GM10248 (cell line): Measurements from ENCODE around the gene TPRA1.
"Not testable (repeated sequence)": the region's sequence is repeated elsewhere in the genome, so short reads cannot be mapped to it uniquely, and the experiment has no call there.

Source experiments
- CTCF ChIA-PET: fragments of 300-600 bp; sonication (Branson Sonifier 250); formaldehyde crosslinking; extraction: SDS; loops from one replicate; lab custom pipeline; 2021; ENCODE audit warnings: antibody characterized with exemption; lab: Yijun Ruan, JAX
- POLR2A ChIA-PET: fragments of 350-650 bp; sonication (Branson Sonifier 250); formaldehyde crosslinking; extraction: SDS; loops from one replicate; lab custom pipeline; 2020; ENCODE audit warnings: antibody characterized with exemption; lab: Yijun Ruan, JAX
- DNase-seq: peaks from one replicate; pipeline ENCODE4 v3.0.0; 2012; ENCODE audit errors: extremely low spot score
- TF ChIP-seq, protein P1 (sequence below): IDR thresholded peaks from 2 replicates; pipeline ENCODE4 v1.5.1; 2012; ENCODE audit warnings: mild to moderate bottlenecking, low read depth; ENCODE audit errors: extremely low read depth, missing control alignments, control extremely low read depth

TPRA1 gene

DNA sequence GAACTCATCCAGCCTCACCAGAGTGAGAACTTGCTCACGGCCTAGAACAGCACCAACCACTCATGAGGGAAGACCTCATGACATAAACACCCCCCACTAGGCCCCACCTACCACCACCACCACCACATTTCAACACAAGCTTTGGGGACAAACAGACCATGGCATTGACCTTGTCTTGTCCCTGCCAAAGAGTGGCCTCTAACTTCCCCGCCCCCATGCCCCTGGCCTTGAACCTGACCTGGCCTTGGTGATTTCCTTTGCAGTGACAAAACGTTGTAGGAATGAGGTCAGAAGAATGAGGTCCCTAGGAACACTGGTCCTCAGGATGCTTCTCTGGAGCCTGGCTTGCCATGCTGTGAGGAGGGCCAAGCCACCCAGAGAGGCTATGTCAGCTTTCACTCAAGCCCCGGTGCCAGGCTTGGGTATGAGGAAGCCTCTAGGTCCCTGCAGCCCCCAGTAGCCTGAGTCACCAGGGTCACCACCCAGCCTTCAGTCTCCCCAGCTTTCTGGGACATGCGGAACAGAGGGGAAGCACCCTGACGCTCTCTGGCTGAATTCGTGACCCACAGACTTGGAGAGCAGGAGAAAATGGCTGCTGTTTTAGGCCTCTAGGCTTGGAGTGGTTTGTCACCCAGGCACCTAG lies 57.9 kb downstream of the TPRA1 start:
- POLR2A ChIA-PET = no interaction called here
- TF ChIP-seq, protein P1, sequence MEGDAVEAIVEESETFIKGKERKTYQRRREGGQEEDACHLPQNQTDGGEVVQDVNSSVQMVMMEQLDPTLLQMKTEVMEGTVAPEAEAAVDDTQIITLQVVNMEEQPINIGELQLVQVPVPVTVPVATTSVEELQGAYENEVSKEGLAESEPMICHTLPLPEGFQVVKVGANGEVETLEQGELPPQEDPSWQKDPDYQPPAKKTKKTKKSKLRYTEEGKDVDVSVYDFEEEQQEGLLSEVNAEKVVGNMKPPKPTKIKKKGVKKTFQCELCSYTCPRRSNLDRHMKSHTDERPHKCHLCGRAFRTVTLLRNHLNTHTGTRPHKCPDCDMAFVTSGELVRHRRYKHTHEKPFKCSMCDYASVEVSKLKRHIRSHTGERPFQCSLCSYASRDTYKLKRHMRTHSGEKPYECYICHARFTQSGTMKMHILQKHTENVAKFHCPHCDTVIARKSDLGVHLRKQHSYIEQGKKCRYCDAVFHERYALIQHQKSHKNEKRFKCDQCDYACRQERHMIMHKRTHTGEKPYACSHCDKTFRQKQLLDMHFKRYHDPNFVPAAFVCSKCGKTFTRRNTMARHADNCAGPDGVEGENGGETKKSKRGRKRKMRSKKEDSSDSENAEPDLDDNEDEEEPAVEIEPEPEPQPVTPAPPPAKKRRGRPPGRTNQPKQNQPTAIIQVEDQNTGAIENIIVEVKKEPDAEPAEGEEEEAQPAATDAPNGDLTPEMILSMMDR = no peak
- CTCF ChIA-PET = no interaction called here
- DNase-seq = no peak

DNA sequence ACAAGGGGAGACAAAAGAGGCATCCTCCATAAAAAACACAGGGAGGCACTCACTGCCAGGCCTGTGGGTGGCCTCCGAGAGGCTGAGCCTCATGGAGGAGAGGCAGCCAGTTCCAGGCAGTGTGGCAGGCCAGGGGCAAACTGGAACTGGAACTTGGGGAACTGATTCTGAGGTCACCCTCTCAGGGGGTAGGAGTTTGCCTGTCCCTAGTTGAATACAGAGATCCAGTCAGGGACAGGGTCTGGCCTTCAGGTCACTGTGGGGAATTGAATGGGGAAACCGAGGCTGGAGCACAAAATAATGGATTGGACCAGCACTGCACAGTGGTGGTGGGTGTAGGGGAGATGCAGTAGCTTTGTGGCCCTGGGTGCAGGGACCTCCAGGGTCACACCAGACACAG lies 58.7 kb downstream of the TPRA1 start:
- POLR2A ChIA-PET = no interaction called here
- CTCF ChIA-PET = no interaction called here

DNA sequence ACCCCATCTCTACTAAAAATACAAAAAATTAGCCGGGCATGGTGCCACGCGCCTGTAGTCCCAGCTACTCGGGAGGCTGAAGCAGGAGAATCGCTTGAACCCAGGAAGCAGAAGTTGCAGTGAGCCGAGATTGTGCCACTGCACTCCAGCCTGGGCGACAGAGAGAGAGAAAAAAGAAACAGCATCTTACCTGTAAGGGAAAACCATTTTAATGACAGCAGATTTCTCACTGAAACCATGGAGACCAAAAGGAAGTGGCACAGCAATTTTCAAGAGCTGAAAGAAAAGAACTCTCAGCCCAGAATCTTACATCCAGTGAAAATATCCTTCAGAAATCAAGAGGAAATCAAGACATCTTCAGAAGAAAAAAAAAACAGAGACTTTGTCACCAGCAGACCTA lies 59.7 kb downstream of the TPRA1 start:
- POLR2A ChIA-PET, DNase-seq: not testable (repeated sequence)
- CTCF ChIA-PET = interaction anchor here (1.1 kb wide), 1 partner anchor 13 kb away, joined by 3 read pairs; no protein-coding TSS in a partner anchor

More for the DNA sequence above, 58.7 kb downstream of the TPRA1 start:
- no peak for DNase-seq
- TF ChIP-seq, protein P1 = no peak

DNA sequence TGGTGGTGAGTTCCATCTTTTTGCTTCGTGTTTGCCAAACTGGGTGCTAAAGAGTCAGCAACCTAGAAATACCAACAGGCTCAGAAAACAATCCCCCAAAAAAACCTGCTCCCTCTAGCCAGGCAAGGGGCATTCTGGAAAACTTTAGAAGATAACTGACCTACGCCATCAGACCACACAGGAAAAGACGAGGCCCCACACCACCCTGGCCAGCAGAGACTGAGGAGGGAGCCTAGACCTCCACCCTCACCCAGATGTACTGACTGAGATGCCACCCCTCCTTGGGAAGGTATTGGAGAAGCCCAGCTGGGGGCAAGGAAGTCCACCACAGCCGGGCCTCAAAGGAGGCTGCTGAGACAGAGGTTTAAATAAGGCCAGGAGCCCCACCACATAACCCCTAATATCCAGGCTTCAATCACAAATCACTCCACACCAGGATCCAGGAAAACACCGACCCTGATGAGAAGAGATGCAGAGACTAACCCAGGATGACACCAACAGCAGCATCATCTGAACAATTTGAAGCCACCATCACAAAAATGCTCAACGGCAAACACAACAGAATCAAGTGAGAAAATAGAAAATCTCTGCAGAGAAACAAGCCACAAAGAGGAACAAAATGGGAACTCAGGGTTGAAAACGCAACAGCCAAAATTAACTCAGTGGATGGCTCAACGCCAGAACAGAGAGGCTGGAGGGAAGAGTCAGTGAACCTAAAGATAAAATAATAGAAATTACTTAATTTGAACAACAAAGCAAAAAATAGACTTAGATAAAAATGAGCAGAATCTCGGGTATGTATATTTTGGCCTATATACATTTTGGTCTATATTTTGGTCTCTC lies 61.0 kb downstream of the TPRA1 start:
- POLR2A ChIA-PET = no interaction called here
- DNase-seq = peak; percentile 19
- TF ChIP-seq, protein P1 = no peak
- CTCF ChIA-PET = interaction anchor here (1.3 kb wide), 1 partner anchor 19 kb away, joined by 4 read pairs; no protein-coding TSS in a partner anchor

DNA sequence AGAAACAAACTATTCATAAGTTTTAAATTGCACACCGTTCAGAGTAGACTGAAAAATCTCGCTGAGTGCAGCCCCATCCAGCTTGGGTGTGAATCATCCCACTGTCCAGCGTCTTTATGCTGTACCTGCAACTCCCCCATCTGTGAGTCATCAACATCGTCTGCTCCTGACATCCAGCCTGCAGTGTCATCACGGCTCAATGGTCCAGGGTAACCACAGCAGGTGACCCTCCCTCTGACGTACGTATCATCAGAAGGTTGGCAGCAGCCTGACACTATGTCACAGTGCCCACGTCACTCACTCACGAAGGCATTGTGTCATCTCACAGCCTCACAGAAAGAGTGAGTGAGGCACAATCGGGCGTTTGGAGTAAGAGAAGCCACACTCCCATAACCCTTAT lies 65.2 kb downstream of the TPRA1 start:
- ChIA-PET POLR2A (no interaction called here), CTCF (no interaction called here)
- TF ChIP-seq, protein P1 = no peak
- DNase-seq = no peak

DNA sequence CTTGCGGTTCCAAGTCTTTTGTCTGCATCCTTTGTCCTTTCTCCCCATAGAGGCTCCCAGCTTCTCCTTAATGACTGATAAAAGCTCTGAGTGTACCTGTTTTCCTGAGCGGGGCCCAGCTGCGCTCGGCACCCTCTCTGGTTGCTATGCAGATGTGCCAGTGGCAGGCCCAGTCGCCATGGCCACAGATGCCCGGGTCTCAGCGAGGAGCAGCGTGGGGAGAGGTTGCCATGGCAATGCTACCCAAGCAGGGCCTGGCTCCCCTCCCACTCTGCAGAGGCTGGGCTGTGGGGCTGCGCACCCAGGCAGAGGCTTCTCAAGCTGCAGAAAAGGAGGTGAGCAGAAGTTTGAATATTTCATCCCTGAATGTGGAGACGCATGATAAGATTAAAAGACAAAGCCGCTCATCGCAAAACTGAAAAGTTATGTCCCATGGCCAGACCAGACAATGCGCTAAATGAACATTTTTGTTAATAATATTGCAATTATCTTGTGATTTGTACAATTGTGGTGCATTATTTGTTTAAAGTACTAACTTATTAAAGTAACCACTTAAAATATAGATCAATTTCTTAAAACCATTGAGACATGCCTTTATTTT lies 66.1 kb downstream of the TPRA1 start:
- TF ChIP-seq, protein P1 = no peak
- DNase-seq = no peak
- ChIA-PET POLR2A (no interaction called here), CTCF (no interaction called here)
